HS-5 (cell line): ENCODE results near the gene DLG1.
A peak's percentile ranks its signal among the peaks of the same experiment; 100 is the strongest.

ENCODE experiments used
- DNase-seq: peaks from one replicate; pipeline ENCODE4 v3.0.0-alpha.2; 2012; ENCODE audit warnings: low read depth

DLG1 gene

GRCh38 chr3:197171481-197172067 lies 126.8 kb downstream of the DLG1 start:
- DNase-seq: no peak

GRCh38 chr3:197169028-197169427 lies 129.4 kb downstream of the DLG1 start:
- DNase-seq: no peak

GRCh38 chr3:197168606-197169005 lies 129.8 kb downstream of the DLG1 start:
- DNase-seq: no peak

GRCh38 chr3:197168063-197168462 lies 130.3 kb downstream of the DLG1 start:
- no peak for DNase-seq

- DNase-seq: no peak
These were observed 130.9 kb downstream of the DLG1 start for GRCh38 chr3:197167549-197167948.

GRCh38 chr3:197165890-197166289 lies 132.5 kb downstream of the DLG1 start:
- DNase-seq: no peak

- DNase-seq: no peak
These were observed 143.4 kb downstream of the DLG1 start for GRCh38 chr3:197155046-197155445.

- peak; percentile 10 for DNase-seq
These were observed 146.8 kb downstream of the DLG1 start for GRCh38 chr3:197151580-197151979.

- no peak for DNase-seq
These were observed 148.9 kb downstream of the DLG1 start for GRCh38 chr3:197149528-197149927.

- no peak for DNase-seq
These were observed 154.2 kb downstream of the DLG1 start for GRCh38 chr3:197144188-197144587.

- no peak for DNase-seq
These were observed 158.8 kb downstream of the DLG1 start for GRCh38 chr3:197139586-197139985.

- DNase-seq: no peak
These were observed 160.7 kb downstream of the DLG1 start for GRCh38 chr3:197137751-197138150.

- no peak for DNase-seq
These were observed 161.7 kb downstream of the DLG1 start for GRCh38 chr3:197136744-197137143.

- DNase-seq: no peak
These were observed 163.2 kb downstream of the DLG1 start for GRCh38 chr3:197135212-197135611.

- no peak for DNase-seq
These were observed 165.4 kb downstream of the DLG1 start for GRCh38 chr3:197132916-197133530.

- peak; percentile 39 for DNase-seq
These were observed 172.8 kb downstream of the DLG1 start for GRCh38 chr3:197125636-197126035.

- no peak for DNase-seq
These were observed 173.7 kb downstream of the DLG1 start for GRCh38 chr3:197124713-197125112.

GRCh38 chr3:197122394-197122793 lies 176.0 kb downstream of the DLG1 start:
- DNase-seq: no peak

- DNase-seq: no peak
These were observed 181.3 kb downstream of the DLG1 start for GRCh38 chr3:197117114-197117513.

GRCh38 chr3:197114007-197114406 lies 184.4 kb downstream of the DLG1 start:
- DNase-seq: no peak

- DNase-seq: no peak
These were observed 186.7 kb downstream of the DLG1 start for GRCh38 chr3:197111685-197112084.

GRCh38 chr3:197105786-197106185 lies 192.6 kb downstream of the DLG1 start:
- DNase-seq: no peak

GRCh38 chr3:197104738-197105137 lies 193.7 kb downstream of the DLG1 start:
- no peak for DNase-seq

- no peak for DNase-seq
These were observed 194.6 kb downstream of the DLG1 start for GRCh38 chr3:197103766-197104165.
